NCI-H2107 (cell line): ENCODE measurements around the gene ATAD1.
"Not testable (repeated sequence)": the region's sequence is repeated elsewhere in the genome, so short reads cannot be mapped to it uniquely, and the experiment has no call there.

Experiments
- DNase-seq: peaks from one replicate; lab custom pipeline; 2025; lab: John Stamatoyannopoulos, UW

The ATAD1 gene, protein sequence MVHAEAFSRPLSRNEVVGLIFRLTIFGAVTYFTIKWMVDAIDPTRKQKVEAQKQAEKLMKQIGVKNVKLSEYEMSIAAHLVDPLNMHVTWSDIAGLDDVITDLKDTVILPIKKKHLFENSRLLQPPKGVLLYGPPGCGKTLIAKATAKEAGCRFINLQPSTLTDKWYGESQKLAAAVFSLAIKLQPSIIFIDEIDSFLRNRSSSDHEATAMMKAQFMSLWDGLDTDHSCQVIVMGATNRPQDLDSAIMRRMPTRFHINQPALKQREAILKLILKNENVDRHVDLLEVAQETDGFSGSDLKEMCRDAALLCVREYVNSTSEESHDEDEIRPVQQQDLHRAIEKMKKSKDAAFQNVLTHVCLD

DNA sequence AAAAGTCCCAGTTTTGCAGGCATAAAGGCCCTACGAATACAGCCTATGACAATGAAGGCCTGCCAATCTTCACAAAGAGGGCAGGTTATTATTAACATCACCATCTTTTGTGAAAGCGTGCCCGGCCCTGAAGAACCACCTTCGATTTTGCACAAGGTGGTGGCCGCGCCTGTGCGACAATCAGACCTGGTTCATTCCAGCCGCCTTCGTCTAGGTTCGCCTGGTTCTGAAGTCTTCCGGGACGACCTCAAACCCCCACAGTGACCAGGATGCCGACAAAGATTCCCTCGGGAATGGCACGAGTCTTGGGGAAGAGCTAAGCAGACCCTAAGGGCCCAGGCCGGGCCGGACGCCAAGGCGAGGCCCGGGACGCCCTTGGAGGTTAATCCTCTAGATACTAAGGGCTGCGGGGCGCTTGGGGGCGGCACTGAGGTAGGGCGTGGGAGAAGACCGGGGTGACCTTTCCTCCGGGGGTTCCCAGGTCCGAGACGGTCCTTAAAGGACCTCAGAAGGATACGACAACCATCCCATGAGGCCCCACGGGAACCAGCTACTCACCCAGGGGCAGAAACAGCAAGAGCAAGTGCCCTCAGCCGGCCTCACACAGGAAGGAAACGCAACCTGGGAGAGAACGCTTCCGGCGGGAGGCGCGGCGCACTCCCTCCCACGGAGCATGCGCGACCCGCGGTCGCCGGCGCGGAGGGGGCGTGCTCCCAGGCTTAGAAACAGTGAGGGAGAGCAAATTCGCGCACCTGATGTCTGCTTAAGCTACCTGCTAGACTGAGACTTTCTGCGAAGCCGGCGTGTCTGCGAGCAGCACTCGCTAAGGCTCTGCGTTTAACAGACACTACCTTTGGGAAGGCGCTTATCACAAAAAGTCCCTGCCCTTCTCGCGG, at the start of gene ATAD1:
Gene ATAD1 (minus strand): TSS at position 618 of the 896 bp plus-strand sequence. CDS start 3,627 bp downstream, outside the sequence.
- peak; percentile 58 for DNase-seq

DNA sequence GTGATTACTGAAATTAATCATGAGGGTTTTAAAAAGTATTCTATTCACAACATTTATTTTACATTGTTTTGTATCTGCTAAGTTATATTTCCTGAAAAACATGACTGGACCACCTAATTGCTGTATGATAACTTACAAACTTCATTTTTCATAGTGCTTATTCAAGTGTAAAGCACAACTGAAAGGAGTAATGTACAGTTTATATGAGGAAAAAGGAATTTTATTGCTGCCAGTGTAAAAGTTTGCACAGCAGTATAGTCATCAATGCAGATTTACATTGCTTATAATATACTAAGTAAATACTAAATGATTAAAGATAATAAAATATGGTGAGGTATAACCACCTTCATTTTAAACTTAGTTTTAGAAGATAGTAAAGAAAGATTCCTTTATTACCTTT, 49.4 kb upstream of the ATAD1 start:
- DNase-seq: no peak

DNA sequence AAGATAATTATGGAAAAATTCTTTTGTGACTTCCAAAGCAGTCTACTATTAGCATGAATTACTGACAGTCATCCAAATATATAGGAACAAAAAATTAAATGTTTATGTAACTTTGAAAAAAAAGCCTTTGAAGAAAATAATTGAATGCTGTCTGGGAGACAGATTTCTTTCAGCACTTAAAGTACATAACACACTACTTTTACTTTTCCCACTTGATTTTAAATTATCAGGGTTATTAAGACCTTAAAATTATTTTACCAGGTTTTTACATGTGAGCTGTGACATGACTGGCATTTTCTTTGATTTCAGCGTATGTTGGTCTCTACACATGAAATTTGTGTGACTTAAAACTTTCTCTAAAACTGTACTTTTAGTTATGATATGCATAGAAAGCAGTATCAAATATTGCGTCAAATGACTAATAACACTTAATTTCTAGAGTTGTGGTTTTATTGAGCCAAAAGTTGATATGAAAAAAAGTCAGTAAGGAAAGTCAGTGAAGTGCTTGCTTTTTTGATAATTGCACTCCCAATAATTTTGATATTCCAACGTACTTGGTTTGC, 48.5 kb upstream of the ATAD1 start:
- DNase-seq: no peak

DNA sequence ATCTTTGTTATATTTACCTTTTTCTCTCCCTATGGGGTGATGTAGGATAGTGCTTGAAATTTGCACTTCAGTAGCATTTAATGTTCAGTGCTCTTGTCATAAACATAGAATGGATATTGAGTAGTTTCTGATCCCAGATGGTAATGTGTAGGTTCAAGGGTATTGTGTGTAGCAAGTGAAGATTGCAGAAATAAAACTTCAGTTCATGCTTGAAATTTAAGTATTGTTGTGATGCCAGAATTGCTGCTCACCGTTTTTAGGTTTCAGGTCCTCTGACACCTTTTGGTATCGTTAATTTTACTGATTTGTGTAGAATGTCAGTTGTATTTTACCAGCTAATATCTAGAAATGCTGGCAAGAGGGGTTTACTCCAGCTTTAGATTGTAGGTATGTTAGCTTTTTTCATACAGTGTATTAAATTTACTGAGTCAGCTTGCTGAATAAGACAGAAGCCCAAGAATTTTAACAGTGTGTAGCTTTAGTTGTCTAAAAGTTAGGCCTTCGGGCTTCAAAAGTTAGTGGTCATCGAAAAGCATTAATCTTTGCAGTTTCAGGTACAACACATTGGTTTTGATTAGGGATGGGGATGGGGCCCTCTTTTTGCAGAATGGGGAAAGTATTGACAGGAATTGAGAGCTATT, 47.3 kb upstream of the ATAD1 start:
- DNase-seq: no peak

DNA sequence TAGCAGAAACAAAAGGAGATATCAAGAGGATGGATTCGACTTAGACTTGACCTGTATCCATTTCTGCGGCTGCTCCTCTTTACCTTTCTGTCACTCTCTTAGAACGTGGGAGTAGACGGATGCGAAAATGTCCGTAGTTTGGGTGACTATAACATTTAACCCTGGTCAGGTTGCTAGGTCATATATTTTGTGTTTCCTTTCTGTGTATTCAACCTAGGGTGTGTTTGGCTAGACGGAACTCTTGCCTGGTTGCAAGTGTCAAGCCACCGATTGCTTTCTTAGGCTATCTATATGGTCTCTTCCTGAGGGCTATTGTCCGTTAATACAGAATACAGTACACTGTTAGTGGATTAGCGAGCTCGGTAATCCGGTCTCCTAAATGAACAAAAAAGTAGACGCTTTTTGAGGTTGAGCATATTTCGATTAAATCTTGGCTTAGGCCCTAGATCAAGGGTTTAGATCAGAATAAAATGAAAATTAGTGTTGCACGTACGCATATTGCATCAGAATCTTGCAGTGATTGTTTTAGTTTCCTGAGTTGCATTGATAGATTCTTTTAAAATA, 46.6 kb upstream of the ATAD1 start:
- DNase-seq: no peak

DNA sequence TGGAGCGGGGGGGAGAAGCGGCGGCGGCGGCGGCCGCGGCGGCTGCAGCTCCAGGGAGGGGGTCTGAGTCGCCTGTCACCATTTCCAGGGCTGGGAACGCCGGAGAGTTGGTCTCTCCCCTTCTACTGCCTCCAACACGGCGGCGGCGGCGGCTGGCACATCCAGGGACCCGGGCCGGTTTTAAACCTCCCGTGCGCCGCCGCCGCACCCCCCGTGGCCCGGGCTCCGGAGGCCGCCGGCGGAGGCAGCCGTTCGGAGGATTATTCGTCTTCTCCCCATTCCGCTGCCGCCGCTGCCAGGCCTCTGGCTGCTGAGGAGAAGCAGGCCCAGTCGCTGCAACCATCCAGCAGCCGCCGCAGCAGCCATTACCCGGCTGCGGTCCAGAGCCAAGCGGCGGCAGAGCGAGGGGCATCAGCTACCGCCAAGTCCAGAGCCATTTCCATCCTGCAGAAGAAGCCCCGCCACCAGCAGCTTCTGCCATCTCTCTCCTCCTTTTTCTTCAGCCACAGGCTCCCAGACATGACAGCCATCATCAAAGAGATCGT, 46.0 kb upstream of the ATAD1 start:
- DNase-seq: not testable (repeated sequence)

DNA sequence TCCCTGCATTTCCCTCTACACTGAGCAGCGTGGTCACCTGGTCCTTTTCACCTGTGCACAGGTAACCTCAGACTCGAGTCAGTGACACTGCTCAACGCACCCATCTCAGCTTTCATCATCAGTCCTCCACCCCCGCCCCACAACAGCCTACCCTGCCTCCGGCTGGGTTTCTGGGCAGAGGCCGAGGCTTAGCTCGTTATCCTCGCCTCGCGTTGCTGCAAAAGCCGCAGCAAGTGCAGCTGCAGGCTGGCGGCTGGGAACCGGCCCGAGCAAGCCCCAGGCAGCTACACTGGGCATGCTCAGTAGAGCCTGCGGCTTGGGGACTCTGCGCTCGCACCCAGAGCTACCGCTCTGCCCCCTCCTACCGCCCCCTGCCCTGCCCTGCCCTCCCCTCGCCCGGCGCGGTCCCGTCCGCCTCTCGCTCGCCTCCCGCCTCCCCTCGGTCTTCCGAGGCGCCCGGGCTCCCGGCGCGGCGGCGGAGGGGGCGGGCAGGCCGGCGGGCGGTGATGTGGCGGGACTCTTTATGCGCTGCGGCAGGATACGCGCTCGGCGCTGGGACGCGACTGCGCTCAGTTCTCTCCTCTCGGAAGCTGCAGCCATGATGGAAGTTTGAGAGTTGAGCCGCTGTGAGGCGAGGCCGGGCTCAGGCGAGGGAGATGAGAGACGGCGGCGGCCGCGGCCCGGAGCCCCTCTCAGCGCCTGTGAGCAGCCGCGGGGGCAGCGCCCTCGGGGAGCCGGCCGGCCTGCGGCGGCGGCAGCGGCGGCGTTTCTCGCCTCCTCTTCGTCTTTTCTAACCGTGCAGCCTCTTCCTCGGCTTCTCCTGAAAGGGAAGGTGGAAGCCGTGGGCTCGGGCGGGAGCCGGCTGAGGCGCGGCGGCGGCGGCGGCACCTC, 45.3 kb upstream of the ATAD1 start, which contains the start of the genes KLLN and PTEN:
Gene KLLN (minus strand): TSS at position 481 of the 891 bp plus-strand sequence. CDS start 1,046 bp downstream, outside the sequence.
Gene PTEN (plus strand): TSS at position 573 of the 891 bp plus-strand sequence. CDS start 845 bp downstream, outside the sequence.
- peak; percentile 67 for DNase-seq

DNA sequence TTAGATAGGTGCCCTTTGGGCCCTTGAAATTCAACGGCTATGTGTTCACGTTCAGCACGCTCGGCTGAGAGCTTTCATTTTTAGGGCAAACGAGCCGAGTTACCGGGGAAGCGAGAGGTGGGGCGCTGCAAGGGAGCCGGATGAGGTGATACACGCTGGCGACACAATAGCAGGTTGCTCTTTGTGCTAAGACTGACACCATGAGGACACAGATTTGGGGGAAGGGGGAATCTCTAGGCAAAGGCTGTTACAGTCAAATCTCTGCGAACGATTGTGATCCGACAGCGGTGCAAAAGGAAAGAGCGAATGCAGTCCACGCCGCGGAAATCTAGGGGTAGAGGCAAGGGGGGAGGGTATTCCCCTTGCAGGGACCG, 44.6 kb upstream of the ATAD1 start:
- no peak for DNase-seq

- peak; percentile 65 for DNase-seq
These were observed 44.1 kb upstream of the ATAD1 start for GRCh38 chr10:87861953-87862678.

DNA sequence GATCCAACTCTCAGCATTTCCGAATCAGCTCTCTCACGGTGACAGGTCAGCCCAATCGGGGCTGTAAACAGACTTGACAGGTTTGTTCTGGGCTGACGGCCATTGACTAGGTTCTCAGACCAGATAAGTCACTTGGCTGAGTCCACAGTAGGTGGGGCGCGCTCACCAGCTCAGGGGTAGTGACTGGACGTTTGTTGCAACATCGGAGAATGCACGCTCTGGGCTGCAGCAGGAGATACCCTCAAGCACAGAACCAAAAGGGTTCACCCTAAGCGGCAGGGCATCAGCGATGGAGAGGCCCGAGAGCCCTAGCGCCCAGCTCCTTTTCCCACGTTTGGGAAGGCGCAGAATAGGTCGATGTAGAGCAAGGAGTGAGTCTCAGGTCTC, 43.5 kb upstream of the ATAD1 start:
- no peak for DNase-seq

DNA sequence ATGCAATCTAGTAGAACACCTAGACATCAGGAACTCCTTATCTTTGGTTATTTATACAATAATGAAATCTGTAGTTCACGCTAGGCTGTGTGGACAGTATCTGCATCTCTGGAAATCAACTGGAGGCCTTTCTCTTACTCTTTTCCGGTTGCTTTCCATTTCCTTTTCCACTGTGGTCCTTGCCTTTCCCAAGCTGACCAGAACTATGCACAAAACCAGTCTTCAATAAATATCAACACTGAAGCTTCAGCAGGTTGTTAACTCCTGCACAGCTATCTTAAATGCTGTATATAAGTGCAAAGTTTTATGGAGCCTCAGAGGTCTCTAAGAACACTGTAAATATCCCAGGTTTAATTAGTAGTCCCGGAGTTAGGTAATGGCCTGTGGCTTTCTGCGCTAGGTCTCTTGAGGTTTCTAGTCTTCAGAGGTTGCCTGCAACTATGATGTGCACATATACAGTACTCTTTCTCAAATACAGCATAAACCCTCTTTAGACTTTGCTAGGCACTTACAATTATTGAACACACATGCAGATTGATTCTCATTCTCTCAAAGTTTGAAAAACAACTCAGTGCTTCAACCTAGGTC, 42.9 kb upstream of the ATAD1 start:
- DNase-seq: no peak

DNA sequence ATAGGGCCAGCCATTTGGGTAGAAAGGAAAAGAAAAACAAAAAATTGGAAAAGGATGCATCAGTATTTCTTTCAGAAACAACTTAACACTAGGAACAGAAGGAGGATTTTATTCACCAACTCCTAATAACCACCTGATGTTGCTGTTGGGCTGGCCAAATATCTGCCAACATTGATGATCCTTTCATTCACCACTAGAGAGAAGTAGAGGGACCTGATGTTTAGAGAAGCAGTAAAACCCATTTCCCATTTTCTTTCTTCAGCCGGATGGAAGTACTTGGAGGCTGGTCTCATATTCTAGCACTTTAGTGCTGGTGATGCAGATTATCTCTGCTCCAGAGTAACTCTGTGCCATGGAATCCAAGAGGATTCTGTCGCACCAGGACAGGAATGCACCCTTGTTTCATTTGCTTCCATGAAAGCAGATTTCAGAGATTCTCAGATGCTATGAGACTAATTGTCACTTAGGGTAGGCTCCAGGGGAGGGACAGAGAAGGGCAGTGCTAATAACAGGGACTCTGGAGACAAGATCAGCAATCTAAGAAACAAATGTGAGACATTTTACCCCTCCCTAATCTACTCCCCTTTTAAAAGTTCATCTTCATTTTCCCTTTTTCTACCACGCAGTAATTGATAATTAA, 42.2 kb upstream of the ATAD1 start:
- no peak for DNase-seq

GRCh38 chr10:87855665-87856064, 37.6 kb upstream of the ATAD1 start:
- DNase-seq: not testable (repeated sequence)

GRCh38 chr10:87855247-87855646, 37.2 kb upstream of the ATAD1 start:
- DNase-seq: not testable (repeated sequence)

- DNase-seq: no peak
These were observed 34.1 kb upstream of the ATAD1 start for GRCh38 chr10:87852089-87852488.

DNA sequence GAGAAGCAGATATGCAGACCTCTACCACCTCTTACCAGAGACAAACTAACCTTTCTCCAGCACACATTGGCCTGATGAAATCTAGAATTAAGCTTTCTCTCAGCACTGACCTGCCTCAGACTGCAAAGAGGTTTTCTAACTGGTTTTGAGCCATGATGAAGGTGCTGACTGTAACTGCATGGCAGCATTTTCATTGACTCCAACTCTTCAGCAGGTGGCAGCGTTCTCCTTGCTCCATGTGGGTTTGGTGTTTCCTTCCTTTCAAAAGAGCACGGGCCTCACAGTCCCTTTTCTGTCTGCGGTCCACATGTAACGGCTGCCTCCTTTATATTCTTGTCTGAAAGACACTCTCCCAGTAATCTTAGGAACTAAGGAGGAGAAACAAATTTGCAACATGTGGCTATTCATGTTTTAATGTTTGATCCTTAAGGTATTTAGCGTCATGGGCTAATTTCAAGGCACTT, 32.7 kb upstream of the ATAD1 start:
- DNase-seq: peak; percentile 23

DNA sequence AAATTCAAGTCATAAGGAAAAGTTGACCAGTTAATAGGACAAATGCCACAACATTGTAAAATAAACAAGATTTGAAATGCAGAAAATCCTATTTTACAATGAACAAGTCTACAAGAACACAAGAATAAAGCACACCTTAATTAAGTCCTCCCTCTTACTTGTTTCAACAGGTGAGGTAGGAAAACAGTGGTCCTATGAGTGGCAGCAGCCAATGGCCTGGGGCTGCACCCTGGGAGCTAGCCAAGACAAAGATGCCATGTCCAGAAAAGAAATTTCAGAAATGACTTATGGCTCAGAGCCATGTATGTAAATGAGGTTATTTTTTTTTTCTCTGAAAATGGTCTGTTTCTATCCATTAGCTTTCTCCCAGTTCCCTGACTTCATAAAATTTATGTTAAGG, 31.0 kb upstream of the ATAD1 start:
- no peak for DNase-seq

GRCh38 chr10:87847550-87847949, 29.5 kb upstream of the ATAD1 start:
- DNase-seq: no peak

- not testable (repeated sequence) for DNase-seq
These were observed 28.7 kb upstream of the ATAD1 start for GRCh38 chr10:87846711-87847110.
